Activated CD4-positive, CD25-positive, alpha-beta regulatory T cell (primary cell): ENCODE data around the gene PAF1.
"Not testable (repeated sequence)": the region's sequence is repeated elsewhere in the genome, so short reads cannot be mapped to it uniquely, and the experiment has no call there.

Experiments
- DNase-seq, 4 experiments: peaks; one replicate each; lab custom pipeline; 2025; lab: John Stamatoyannopoulos, UW

PAF1 gene

DNA sequence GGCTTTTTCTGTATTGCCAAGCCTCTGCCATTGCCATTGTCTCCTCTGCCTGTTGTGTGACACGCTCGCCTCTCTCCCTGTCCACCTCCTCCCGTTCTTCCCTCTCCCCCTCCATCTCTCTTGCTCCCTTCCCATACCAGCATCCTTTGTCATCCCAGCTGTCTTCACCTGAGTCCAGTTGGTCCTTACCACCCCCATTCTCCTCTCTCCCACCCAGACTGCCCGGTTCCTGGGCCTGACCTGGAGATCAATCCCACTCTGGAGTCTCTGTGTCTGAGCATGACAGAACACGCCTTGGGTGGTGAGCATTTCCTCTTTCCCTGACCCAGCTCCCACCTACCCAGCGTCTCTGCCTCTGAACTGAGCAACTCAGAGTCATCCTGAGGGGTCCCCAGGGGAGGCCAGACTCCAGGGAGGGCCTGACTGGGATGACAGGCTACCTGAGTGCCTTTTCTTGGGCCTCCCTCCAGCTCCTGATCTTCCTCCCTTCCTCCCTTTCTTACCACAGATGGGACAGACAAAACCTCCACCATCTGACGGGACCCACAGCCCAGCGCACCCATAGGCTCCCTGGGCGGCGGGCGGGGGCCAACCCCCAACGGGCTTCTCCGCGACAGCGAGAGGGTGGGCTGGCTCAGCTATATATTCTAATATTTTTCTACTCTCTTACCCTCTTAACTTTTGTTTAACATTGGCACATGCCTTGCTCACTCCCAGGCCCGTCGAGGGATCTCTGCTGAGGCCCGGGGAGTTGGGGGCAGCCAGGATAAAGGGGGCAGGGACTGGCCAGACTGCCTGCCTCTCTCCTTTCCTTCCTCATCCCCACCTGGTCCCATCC is 7.7 kb downstream of the PAF1 start:
- DNase-seq: no peak

DNA sequence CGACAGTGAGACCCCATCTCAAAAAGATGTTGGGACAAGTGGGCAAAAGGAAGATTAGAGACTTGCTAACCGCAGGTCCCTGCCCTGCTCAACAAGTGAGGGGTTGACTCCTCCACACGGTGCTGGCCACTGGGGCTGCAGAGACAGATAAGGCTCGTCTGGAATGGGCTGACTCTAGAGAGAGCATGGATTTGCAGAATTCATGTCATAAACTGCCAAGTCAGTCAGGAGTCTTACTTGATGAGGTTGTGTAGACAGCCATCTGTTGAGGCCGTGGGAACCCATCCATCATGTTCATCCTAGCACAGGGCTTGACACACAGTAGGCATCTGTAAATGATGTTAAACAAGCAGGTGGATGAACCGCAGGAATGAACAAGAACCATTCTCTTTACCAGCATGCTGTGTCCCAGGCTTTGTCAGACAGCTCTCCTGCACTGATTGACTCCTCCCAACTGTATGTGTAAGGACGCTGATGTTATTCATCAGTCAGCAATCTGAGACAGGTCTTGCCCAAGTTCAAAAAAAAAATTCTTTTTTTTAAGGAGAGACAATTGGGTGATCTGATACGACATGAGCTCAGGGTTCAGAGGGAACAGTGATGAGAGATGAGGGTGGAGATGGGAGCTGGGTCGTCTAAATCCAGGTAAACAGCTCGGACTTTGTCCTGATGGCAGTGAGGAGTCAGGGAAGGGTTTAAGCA is 8.8 kb downstream of the PAF1 start:
- DNase-seq: no peak

DNA sequence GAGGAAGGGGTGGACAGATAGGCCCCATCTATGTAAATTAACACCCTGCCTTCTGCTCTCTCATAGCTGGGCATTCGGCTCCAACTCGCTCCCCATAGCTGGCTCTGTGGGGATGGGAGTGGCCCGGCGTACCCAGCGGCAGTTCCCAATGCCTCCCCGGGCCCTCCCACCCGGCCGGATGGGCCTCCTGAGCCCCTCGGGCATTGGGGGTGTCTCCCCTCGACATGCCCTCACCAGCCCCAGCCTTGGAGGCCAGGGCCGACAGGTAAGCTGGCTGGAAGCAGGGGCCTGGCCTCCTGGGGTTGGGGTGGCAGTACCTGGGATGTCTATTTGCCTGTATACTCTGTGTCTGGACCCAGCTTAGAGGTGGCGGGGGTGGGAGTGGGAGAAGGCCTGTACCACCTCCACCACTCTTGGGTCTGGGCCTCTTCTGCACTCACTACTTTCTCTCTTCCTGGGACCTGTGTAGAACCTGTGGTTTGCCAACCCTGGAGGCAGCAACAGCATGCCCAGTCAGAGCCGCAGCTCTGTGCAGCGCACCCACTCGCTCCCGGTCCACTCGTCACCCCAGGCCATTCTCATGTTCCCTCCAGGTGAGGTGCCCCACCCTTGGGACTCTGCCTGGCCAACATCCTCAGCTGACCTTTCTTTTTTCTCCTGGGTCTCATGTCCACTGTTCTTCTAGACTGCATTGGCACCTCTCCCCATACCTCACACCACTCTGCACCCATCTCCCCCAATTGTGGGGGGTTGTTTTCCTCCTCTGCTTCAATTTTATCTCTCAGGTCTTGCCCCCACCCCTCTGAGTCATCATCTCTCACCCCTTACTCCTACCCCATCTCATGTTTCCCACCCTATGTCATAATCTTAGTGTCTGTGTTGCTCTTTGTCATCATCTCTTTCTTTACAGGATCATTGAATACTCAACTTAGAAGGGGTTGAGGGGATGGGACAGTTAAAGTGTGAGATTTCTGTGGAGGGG is 10.1 kb downstream of the PAF1 start:
- DNase-seq: no peak

DNA sequence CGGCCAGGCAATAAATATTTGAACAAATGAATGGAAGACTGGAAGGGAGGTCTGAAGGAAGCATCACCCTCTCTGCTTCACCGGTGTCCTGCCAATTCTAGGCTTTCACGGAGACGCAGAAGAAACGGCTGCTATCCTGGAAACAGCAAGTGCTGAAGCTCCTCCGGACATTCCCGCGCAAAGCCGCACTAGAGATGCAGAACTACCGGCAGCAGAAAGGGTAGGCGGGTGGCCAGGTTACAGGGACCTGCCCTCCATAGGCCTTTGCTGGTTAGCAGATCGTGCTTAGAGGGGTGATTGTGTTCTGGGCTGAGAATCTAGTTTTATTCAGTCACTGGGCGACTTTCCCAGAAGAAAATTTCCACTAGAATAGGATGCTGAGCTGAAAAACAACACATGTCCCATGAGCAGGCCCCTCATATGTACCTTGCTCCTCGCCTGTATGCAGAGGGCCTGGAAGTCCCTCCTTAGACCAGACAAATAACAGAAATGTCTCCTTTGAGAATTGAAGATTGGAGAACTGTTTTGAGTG is 11.0 kb downstream of the PAF1 start:
- no peak for DNase-seq

DNA sequence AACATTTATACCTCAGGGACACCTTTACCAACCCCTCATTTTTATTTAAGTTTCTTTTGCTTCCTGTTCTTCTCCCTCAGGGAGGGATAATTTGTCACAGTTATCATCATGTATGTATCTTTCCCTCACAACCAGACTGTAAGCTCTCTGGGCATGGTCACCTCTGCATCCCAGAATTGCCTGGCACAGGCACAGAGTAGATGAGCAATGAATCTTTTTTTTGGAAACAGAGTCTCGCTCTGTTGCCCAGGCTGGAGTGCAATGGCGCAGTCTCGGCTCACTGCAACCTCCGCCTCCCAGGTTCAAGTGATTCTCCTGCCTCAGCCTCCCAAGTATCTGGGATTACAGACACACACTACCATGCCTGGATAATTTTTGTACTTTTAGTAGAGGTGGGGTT is 11.5 kb downstream of the PAF1 start:
- DNase-seq: not testable (repeated sequence)

DNA sequence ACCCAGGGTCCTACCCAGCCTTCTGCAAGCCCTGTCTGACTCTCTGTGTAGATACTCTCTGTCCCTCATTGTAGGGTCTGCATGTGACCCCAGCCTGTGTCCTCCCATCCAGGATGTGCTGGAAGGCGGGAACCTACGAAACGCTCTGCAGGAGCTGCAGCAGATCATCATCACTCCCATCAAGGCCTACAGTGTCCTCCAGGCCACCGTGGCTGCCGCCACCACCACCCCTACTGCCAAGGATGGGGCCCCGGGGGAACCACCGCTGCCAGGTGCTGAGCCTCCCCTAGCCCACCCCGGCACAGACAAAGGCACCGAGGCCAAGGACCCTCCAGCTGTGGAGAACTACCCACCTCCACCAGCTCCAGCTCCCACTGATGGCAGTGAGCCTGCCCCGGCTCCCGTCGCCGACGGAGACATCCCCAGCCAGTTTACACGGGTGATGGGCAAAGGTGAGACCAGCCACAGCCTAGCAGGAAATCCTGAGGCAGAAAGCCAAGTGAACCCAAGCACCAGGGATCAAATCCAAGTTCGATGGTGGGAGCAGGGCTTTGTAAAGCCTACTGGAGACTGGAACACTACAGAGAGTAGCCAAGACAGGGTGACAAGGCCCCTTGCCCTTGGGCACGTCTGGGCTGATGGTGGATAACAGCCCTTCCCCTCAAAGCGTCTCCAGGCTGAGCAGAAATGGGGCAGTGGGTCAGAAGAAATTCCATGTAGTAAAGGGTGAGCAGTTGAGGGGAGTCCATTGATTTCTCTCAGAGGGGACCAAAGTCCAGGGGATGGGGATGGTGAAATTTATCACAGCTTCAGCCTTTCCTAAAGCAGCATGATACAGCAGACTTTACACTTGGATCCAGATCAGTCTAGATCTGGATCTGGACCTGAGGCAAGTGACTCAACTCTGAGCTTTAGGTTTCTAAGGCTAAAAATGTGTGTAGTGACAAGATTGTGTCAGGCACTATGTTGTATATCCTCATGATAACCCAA is 13.2 kb downstream of the PAF1 start:
- no peak for DNase-seq

DNA sequence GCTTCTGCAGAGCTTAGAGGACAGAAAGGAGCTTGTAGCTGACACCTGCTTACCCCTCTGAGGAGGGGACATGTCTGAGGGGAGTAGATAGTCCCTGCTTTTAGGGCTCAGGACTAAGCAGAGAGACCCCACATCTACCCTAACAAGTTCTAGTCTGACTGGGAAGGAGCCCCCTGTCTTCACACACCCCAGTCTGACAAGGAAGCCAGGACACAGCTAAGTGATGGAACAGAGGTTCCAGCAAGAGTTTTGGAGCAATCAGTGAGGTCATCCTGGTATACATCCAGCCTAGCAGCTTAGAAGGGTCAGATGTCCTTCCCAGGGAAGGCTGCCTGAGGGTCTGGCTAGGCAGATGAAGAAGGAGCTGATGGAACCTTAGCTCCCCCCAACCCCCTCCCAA is 15.0 kb downstream of the PAF1 start:
- no peak for DNase-seq

DNA sequence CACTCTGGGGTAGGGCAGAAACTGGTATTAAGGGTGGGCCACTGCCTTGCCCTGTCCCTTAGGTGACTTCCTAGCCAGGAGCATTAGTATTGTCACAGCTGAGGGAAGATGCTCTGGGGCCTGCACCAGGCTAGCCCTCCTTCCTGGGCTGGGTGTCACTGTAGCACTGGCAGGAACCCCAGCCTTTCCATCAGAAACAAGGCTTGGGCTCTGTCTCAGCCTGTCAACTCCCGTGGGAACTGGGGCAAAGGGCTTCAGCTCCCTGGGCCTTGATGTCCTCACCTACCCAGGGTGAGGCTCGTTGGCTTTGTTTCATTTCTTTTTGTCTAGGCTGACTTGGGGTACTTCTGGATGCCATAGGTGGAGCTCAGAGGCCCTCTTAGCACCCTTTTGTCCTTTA is 18.0 kb downstream of the PAF1 start:
- no peak for DNase-seq

DNA sequence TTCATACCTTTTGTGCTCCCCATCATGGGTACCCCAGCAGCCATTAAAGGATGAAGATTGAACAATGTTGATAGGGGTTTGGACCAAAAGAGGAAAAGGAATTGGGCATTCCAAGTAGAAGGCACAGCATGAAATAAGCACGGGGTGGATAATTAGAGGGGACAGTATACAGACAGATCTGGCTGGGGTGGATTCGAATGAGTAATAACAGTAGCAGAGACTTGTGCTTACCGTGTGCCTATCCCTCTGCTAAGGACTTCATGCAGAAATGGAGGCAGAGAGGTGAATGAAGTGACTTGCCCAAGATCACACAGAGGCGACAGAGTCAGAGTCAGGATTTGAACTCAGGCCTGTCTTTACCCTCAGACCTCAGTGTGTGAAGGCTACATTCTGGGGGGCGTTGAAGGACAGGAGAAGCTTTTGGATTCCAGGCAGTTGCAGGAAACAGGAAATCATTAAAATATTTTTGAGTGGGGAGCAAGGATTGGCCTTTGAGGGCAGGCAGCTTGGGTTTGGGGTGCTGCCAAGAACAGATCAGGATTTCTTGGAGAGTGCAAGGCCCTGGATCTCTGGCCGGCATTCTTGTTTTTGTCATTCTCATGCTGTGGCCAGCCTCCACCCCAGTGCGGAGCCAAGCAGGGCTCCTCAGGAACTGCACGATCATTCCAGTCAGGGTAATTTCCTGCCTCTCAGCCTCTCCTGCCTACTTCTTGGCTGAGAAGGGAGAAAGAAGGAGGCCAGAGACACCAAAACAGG is 18.7 kb downstream of the PAF1 start:
- no peak for DNase-seq

DNA sequence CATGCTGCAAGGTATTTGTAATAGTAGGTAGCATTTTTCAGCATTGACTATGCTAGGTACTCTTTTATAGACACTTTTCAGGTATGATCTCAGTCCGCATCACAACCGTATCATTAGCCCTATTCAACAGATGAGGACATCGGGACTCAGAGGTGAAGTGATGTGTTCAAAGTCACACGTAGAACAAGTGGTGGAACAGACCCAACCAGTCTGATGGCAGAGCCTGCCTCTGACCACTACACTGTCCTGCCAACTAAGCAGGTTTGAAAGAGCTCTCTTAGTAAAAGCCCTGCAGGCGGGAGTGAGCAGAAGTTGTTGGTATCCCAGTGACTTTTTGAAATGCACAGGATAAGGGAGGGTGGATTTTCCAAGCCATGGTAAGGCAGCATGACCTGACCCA is 20.2 kb downstream of the PAF1 start:
- DNase-seq: no peak

DNA sequence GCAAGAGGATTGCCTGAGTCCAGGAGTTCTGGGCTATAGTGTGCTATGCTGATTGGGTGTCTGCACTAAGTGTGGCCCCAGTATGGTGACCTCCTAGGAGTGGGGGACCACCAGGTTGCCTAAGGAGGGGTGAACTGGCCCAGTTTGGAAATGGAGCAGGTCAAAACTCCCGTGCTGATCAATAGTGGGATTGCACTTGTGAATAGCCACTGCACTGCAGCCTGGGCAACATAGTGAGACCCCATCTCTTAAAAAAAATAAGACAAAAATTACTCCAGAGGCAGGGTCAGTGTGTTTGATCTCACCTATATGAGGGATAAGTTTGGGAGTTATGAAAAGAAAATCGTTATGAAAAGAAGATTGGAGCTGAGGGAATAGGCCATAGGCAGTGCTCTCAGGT is 21.7 kb downstream of the PAF1 start:
- DNase-seq: no peak

DNA sequence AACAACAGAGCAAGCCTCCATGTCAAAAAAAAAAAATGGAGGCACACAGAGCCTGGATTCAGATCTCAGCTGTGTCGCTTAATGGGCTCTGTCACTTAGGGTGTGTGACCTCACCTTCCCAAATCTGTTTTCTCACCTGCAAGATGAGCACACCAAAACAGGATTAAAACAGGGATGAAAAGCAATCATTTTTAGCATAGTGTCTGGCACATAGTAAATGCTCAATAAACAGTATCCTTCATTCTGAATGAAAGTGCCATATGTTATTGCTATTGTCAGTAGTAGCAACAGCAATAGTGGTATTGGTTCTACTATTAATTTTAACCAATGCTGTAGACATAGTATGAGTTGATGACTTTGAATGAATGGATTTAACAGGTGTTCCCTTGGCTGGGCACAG is 25.4 kb downstream of the PAF1 start:
- no peak for DNase-seq

DNA sequence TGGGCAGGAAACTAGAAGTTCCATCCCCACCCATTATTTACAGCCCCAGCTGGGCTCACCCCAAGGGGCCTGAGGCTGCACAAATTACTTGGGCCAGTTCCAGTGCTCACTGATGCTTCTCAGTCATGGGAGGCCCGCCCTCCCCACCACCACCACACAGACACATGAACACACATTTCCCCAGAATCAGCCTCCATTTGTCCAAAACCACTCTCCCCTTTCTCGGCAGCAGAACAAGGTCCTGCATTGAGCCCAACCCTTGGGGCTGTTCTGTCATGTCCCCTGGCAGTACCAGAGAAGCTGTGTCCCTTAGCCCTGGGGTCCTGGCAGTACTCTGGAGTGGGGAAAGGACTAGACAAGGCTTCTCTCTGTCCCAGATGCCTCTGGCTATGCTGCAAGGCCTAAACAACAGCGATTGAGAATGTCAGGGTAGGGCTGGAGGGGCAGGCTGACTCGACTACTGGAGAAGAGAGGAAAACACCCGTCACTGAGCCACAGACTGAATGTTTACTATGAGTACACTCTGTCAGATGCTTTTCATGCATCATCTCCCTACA is 26.9 kb downstream of the PAF1 start:
- DNase-seq: no peak

DNA sequence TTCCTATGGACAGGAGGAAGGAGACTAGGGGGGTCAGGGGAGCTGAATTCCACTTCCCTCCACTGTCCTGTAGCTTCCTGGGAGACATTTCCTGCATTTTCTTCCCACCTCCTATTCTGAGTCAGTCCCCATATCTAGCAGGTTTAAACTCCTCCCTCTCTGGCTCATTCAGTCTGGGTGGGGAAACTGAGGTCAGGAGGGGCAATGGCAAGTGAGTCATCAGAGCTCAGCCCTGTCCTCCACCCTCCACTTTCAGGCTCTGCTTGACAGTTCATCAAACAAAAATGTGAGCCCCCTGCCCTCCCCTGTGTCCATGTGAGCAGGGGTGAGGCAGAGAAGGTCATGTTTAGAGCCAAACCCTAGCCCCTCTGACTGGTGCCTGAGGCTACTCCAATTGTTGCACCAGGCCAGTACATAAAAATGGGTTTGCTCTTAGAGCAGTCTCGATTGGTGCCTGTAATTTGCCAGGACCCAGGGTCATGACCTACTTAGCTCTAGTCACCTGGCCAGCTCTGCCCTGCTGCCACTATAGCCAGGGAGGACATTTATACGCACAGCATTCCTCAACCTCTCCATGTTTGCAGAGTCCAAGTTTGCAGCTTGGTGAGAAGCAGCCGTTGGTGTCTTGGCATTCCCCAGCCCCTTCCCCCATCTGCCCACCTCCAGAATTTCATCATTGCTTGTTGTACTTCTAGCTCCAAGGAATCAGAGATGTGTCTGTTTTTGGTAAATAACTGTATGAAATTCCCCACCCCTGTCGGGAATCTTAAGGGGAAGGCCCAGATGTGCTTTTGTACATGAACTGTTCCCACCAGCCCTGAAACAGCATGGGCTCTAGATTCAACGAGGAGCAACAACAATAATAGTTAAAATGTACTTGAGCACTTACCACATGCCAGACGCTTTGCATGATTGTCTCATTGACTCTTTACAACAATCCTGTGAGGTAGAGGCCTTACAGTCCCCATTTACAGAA is 27.9 kb downstream of the PAF1 start:
- DNase-seq: no peak

DNA sequence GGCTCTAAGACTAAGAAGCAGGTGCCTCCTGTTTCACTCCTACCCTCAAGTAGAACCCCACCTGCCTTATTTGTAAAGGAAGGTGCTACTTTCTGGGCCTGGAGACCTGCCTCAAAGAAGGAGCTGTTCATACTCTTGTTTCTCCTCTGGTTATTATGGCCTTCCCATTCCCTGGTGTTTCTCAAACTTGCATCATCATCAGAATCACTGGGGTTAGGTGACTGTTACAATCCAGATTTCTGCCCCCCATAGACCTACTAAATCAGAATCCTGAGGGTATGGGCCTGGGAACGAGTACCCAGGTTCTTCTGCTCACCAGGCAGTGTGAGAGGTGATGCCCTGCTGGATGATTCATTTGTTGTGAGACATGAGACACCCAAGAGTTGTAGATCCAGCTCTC is 30.3 kb downstream of the PAF1 start:
- no peak for DNase-seq

DNA sequence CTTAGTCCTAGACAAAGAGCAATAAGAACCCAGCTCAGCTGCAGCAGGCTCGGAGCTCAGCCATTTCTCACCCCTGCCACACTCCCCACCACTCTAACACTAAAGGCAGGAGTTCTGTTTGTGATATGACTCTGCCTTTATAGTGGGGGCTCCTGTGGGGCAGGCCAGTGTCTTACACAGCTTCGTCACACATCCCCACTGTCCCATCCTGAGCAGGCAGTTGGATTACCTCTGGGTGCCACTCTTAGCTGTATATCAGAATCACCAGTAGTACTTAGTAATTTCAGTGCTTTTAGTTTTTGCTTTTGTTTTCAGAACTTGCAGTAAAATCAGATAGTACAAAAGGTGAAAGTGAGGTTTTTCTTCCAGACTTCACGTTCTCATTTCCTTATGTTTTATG is 31.9 kb downstream of the PAF1 start:
- no peak for DNase-seq

DNA sequence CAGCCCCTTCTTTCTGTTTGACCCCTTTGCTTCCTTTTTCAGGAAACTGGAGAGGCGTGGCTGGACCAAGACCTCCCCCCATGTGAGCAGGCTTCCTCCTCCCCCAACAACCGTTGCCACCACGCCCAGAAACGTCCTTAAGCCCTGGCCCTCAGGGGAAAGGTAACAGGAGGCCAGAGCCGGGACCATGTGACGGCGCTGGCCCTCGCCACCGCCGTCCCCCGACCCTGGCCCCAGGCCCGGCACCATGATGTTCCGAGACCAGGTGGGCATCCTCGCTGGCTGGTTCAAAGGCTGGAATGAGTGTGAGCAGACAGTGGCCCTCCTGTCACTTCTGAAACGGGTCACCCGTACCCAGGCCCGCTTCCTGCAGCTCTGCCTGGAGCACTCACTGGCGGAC is 34.3 kb downstream of the PAF1 start:
- no peak for DNase-seq

DNA sequence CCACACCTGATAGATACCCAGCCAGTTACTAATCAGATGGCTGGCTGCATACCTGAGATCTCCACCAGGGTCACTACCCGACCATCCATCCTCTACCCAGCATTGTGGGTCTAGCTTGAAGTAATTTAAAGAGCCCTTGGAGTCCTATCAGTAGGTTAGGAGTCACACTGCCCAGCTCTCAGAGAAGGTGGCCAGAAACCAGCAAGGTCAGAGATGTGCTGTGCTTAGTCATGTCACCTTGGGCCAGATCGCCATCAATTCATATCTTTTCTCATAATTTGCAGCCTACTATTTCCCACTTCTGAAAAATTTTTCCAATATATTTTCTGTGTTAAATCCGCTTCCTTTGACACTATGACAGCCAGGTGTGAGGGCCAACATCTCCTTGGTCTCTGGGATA is 34.8 kb downstream of the PAF1 start:
- no peak for DNase-seq

DNA sequence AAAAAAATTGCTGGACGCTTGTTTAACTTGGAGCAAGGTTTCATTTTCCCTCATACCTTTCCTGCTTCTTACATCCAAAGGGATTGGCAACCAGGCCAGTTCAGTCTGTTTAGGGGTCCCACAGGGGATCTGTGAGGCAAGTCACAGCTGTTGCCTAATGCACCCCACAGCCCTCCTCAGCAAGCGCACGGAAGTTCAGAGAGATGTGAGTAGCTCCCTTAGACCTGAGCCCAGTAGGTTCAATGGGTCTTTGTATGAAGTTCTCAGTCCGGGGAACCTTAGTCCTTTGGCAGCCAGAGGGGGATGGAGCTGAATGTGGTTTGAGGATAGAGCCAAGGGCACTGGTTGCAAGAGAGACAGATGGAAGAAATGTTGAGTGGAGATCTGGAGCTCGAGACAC is 35.7 kb downstream of the PAF1 start:
- no peak for DNase-seq
